Measurements from ENCODE around the gene HNRNPA3. TPM values are rescaled to one million over a fixed set of nuclear protein-coding genes. Genes with fewer than 3 reads are reported as not detected.

The HNRNPA3 gene
- total and polyA plus RNA-seq, 2 of the 13 experiments (the other 11 are each of a cell fraction or from before 2014, with no cell fraction given) = 73.3 to 97.7 TPM

DNA sequence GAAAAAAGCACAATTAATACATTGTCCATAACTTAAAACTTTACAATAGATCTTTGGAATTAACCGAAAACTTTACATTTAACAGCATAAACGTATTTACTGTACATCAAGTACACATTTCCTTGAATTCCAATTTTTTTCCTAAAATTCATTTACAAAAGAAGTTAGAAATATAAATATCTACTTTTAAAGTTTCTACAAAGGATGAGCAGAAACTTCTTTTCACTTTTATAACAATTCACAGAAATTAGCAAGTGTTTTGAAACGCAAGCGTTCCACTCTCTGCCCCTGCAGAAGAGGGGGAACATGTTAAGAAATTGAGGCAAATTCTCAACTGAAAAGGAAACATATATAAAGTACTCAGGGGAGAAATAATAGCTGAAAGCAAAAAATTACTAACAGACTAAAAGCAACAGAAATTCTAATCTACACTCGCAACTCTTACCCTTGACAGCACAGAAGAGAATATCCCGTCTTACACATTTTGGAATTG lies 50.4 kb downstream of the HNRNPA3 start (continued):
- no peak for TF ChIP-seq ZNF577 (CRISPR knock-in tag; IDR thresholded peaks at IDR 0.05; ENCODE audit: borderline replicate concordance, low read depth)
- no peak for TF ChIP-seq FOXA3 (CRISPR knock-in tag; IDR thresholded peaks at IDR 0.05)
- TF ChIP-seq, protein P1, sequence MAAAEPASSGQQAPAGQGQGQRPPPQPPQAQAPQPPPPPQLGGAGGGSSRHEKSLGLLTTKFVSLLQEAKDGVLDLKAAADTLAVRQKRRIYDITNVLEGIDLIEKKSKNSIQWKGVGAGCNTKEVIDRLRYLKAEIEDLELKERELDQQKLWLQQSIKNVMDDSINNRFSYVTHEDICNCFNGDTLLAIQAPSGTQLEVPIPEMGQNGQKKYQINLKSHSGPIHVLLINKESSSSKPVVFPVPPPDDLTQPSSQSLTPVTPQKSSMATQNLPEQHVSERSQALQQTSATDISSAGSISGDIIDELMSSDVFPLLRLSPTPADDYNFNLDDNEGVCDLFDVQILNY (CRISPR knock-in tag; conservative IDR thresholded peaks at IDR 0.05) = no peak
- TF ChIP-seq ZSCAN29 (CRISPR knock-in tag; conservative IDR thresholded peaks at IDR 0.05) = 0 out of 2 replicates have a peak, but pooled peaks have one; percentile 0
- no peak for TF ChIP-seq ZNF556 (CRISPR knock-in tag; IDR thresholded peaks at IDR 0.05; ENCODE audit: borderline replicate concordance)
- no peak for TF ChIP-seq NFIC (IDR thresholded peaks at IDR 0.05; ENCODE audit: low read length)
- no peak for TF ChIP-seq KDM3A (CRISPR knock-in tag; IDR thresholded peaks at IDR 0.05; ENCODE audit: low read depth)
- TF ChIP-seq ZNF841 (CRISPR knock-in tag; IDR thresholded peaks at IDR 0.05; ENCODE audit: borderline replicate concordance) = 0 out of 2 replicates have a peak, but pooled peaks have one; percentile 68
- TF ChIP-seq KAT2B (IDR thresholded peaks at IDR 0.05; ENCODE audit: borderline replicate concordance, low read depth, low read length) = no peak
- 0 out of 2 replicates have a peak, but pooled peaks have one; percentile 75 for TF ChIP-seq KDM5A (IDR thresholded peaks at IDR 0.05; ENCODE audit: borderline replicate concordance, low read length)
- TF ChIP-seq XBP1 (CRISPR knock-in tag; IDR thresholded peaks at IDR 0.05) = no peak
- TF ChIP-seq, protein P2, sequence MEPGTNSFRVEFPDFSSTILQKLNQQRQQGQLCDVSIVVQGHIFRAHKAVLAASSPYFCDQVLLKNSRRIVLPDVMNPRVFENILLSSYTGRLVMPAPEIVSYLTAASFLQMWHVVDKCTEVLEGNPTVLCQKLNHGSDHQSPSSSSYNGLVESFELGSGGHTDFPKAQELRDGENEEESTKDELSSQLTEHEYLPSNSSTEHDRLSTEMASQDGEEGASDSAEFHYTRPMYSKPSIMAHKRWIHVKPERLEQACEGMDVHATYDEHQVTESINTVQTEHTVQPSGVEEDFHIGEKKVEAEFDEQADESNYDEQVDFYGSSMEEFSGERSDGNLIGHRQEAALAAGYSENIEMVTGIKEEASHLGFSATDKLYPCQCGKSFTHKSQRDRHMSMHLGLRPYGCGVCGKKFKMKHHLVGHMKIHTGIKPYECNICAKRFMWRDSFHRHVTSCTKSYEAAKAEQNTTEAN (CRISPR knock-in tag; conservative IDR thresholded peaks at IDR 0.05) = no peak
- no peak for TF ChIP-seq TBP (CRISPR knock-in tag; IDR thresholded peaks at IDR 0.05)
- no peak for TF ChIP-seq PCBP2 (optimal IDR thresholded peaks at IDR 0.05; ENCODE audit: low read depth, low read length, poor library complexity, severe bottlenecking)
- TF ChIP-seq MTF2 (CRISPR knock-in tag; IDR thresholded peaks at IDR 0.05; ENCODE audit: borderline replicate concordance) = 0 out of 2 replicates have a peak, but pooled peaks have one; percentile 3
- TF ChIP-seq FOXA1 (IDR thresholded peaks at IDR 0.05) = no peak
- no peak for TF ChIP-seq FOXA1 (CRISPR knock-in tag; IDR thresholded peaks at IDR 0.05)
- TF ChIP-seq, protein P3, sequence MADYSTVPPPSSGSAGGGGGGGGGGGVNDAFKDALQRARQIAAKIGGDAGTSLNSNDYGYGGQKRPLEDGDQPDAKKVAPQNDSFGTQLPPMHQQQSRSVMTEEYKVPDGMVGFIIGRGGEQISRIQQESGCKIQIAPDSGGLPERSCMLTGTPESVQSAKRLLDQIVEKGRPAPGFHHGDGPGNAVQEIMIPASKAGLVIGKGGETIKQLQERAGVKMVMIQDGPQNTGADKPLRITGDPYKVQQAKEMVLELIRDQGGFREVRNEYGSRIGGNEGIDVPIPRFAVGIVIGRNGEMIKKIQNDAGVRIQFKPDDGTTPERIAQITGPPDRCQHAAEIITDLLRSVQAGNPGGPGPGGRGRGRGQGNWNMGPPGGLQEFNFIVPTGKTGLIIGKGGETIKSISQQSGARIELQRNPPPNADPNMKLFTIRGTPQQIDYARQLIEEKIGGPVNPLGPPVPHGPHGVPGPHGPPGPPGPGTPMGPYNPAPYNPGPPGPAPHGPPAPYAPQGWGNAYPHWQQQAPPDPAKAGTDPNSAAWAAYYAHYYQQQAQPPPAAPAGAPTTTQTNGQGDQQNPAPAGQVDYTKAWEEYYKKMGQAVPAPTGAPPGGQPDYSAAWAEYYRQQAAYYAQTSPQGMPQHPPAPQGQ (CRISPR knock-in tag; IDR thresholded peaks at IDR 0.05; ENCODE audit: borderline replicate concordance) = no peak
- TF ChIP-seq, protein P4, sequence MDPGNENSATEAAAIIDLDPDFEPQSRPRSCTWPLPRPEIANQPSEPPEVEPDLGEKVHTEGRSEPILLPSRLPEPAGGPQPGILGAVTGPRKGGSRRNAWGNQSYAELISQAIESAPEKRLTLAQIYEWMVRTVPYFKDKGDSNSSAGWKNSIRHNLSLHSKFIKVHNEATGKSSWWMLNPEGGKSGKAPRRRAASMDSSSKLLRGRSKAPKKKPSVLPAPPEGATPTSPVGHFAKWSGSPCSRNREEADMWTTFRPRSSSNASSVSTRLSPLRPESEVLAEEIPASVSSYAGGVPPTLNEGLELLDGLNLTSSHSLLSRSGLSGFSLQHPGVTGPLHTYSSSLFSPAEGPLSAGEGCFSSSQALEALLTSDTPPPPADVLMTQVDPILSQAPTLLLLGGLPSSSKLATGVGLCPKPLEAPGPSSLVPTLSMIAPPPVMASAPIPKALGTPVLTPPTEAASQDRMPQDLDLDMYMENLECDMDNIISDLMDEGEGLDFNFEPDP (CRISPR knock-in tag; conservative IDR thresholded peaks at IDR 0.05) = peak; percentile 14; the same call in 1 of the 2 replicates
- TF ChIP-seq ZNF468 (CRISPR knock-in tag; IDR thresholded peaks at IDR 0.05) = no peak
- TF ChIP-seq, protein P5, sequence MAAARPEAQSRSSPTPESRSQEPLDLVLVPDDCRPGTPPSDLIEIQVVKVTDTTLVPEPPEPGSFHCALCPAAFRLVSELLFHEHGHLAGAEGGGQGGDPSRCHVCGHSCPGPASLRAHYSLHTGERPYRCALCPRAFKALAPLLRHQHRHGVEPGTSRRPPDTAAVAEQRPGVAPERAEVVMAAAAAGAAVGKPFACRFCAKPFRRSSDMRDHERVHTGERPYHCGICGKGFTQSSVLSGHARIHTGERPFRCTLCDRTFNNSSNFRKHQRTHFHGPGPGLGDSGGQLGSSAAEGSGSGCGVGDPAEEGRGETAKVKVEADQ (CRISPR knock-in tag; IDR thresholded peaks at IDR 0.05; ENCODE audit: borderline replicate concordance) = no peak
- TF ChIP-seq ARNT (IDR thresholded peaks at IDR 0.05) = no peak
- no peak for TF ChIP-seq SETDB1 (CRISPR knock-in tag; IDR thresholded peaks at IDR 0.05; ENCODE audit: borderline replicate concordance)
- TF ChIP-seq ZNF20 (CRISPR knock-in tag; IDR thresholded peaks at IDR 0.05) = no peak
- TF ChIP-seq NFATC3 (CRISPR knock-in tag; IDR thresholded peaks at IDR 0.05) = no peak

All from HepG2 (cell line).